GM12878 (cell line): ENCODE data around the gene FRRS1L.

Experiments used
- CBX5 ChIP-seq: sonication (generic); IDR thresholded peaks from 2 replicates; pipeline ENCODE4 v1.6.1; 2016; ENCODE audit warnings: low read depth, moderate library complexity, mild to moderate bottlenecking, inconsistent platforms
- EGR1 ChIP-seq, 2 experiments: IDR thresholded peaks; 1 replicate in 1 of 2; 2 replicates in 1 of 2; pipeline ENCODE4 v1.6.1; 2011 to 2012; ENCODE audit warnings: low read depth in 2 of 2, low read length in 2 of 2, borderline replicate concordance in 1 of 2, mild to moderate bottlenecking in 1 of 2, moderate library complexity in 1 of 2
- EP300 ChIP-seq, 2 experiments: fragments of 150-350 bp in 1 of 2; IDR thresholded peaks; 2 replicates each; pipeline ENCODE4 v1.6.1; 2011 to 2012; ENCODE audit warnings: low read depth in 2 of 2, low read length in 2 of 2, borderline replicate concordance in 1 of 2, improper control_type of control experiment in 1 of 2, inconsistent platforms in 1 of 2; ENCODE audit not compliant: control insufficient read depth in 1 of 2
- POLR2A ChIP-seq: IDR thresholded peaks from 2 replicates; pipeline ENCODE4 v1.6.1; 2011; ENCODE audit warnings: low read depth, mild to moderate bottlenecking, low read length
- SUPT20H ChIP-seq: IDR thresholded peaks from 2 replicates; pipeline ENCODE4 v1.6.1; 2011; ENCODE audit warnings: low read depth, mild to moderate bottlenecking, low read length, moderate library complexity, borderline replicate concordance; ENCODE audit not compliant: control insufficient read depth
- ZSCAN29 ChIP-seq: fragments of 450-650 bp; IDR thresholded peaks from 2 replicates; pipeline ENCODE4 v1.6.1; 2017; ENCODE audit warnings: mild to moderate bottlenecking, moderate library complexity
- TF ChIP-seq, protein P1 (sequence below): fragments of 150-350 bp; IDR thresholded peaks from 2 replicates; pipeline ENCODE4 v1.6.1; 2016; ENCODE audit warnings: low read depth, low read length
- TF ChIP-seq, protein P2 (sequence below), 3 experiments: IDR thresholded peaks in 2 of 3; conservative IDR thresholded peaks in 1 of 3; 2 replicates each; pipeline ENCODE4 v1.5.1; 2011; ENCODE audit warnings: low read depth in 3 of 3, low read length in 3 of 3, mild to moderate bottlenecking in 3 of 3, control low read depth in 2 of 3, moderate library complexity in 2 of 3, inconsistent platforms in 1 of 3, mixed read lengths in 1 of 3; ENCODE audit not compliant: control insufficient read depth in 2 of 3, insufficient read depth in 1 of 3; ENCODE audit errors: extremely low read depth in 1 of 3
- TF ChIP-seq, protein P3 (sequence below): fragments of 450-650 bp; formaldehyde crosslinking; IDR thresholded peaks from 2 replicates; pipeline ENCODE4 v1.5.0; 2022; ENCODE audit warnings: mild to moderate bottlenecking, missing genetic modification characterization

DNA sequence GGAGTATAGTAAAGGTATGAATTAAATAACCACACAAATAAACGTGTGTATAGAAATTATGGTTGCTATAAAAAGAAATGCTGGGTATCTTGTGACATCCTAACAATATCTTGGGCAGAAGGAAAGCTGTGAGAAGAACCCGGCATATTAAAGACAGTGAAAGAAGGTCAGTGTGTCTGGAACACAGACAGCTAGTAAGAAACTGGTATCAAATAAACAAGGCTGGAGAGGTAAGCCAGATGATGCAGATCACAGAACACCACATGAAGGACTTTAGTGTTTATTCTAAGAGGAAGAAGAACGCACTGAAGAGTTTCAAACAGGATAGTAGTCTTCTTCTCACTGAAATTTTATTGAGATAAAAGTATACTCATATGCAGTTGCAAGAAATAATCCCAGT, 71.7 kb downstream of the FRRS1L start:
- TF ChIP-seq CBX5 (no peak), SUPT20H (no peak), ZSCAN29 (no peak), POLR2A (no peak), EGR1 (IDR thresholded peaks at IDR 0.05; ENCODE audit: borderline replicate concordance in 1 of 2, low read depth in 2 of 2, low read length in 2 of 2) (no peak), EP300 (IDR thresholded peaks at IDR 0.05; ENCODE audit: borderline replicate concordance in 1 of 2, control insufficient read depth in 1 of 2, low read depth in 2 of 2, low read length in 2 of 2) (no peak)
- TF ChIP-seq, protein P1, sequence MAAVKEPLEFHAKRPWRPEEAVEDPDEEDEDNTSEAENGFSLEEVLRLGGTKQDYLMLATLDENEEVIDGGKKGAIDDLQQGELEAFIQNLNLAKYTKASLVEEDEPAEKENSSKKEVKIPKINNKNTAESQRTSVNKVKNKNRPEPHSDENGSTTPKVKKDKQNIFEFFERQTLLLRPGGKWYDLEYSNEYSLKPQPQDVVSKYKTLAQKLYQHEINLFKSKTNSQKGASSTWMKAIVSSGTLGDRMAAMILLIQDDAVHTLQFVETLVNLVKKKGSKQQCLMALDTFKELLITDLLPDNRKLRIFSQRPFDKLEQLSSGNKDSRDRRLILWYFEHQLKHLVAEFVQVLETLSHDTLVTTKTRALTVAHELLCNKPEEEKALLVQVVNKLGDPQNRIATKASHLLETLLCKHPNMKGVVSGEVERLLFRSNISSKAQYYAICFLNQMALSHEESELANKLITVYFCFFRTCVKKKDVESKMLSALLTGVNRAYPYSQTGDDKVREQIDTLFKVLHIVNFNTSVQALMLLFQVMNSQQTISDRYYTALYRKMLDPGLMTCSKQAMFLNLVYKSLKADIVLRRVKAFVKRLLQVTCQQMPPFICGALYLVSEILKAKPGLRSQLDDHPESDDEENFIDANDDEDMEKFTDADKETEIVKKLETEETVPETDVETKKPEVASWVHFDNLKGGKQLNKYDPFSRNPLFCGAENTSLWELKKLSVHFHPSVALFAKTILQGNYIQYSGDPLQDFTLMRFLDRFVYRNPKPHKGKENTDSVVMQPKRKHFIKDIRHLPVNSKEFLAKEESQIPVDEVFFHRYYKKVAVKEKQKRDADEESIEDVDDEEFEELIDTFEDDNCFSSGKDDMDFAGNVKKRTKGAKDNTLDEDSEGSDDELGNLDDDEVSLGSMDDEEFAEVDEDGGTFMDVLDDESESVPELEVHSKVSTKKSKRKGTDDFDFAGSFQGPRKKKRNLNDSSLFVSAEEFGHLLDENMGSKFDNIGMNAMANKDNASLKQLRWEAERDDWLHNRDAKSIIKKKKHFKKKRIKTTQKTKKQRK = no peak
- TF ChIP-seq, protein P2, sequence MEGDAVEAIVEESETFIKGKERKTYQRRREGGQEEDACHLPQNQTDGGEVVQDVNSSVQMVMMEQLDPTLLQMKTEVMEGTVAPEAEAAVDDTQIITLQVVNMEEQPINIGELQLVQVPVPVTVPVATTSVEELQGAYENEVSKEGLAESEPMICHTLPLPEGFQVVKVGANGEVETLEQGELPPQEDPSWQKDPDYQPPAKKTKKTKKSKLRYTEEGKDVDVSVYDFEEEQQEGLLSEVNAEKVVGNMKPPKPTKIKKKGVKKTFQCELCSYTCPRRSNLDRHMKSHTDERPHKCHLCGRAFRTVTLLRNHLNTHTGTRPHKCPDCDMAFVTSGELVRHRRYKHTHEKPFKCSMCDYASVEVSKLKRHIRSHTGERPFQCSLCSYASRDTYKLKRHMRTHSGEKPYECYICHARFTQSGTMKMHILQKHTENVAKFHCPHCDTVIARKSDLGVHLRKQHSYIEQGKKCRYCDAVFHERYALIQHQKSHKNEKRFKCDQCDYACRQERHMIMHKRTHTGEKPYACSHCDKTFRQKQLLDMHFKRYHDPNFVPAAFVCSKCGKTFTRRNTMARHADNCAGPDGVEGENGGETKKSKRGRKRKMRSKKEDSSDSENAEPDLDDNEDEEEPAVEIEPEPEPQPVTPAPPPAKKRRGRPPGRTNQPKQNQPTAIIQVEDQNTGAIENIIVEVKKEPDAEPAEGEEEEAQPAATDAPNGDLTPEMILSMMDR (IDR thresholded peaks at IDR 0.05 in 2 of 3, conservative IDR thresholded peaks at IDR 0.05 in 1 of 3; ENCODE audit: control insufficient read depth in 2 of 3, extremely low read depth in 1 of 3, insufficient read depth in 1 of 3, low read depth in 3 of 3, low read length in 3 of 3) = no peak
- TF ChIP-seq, protein P3, sequence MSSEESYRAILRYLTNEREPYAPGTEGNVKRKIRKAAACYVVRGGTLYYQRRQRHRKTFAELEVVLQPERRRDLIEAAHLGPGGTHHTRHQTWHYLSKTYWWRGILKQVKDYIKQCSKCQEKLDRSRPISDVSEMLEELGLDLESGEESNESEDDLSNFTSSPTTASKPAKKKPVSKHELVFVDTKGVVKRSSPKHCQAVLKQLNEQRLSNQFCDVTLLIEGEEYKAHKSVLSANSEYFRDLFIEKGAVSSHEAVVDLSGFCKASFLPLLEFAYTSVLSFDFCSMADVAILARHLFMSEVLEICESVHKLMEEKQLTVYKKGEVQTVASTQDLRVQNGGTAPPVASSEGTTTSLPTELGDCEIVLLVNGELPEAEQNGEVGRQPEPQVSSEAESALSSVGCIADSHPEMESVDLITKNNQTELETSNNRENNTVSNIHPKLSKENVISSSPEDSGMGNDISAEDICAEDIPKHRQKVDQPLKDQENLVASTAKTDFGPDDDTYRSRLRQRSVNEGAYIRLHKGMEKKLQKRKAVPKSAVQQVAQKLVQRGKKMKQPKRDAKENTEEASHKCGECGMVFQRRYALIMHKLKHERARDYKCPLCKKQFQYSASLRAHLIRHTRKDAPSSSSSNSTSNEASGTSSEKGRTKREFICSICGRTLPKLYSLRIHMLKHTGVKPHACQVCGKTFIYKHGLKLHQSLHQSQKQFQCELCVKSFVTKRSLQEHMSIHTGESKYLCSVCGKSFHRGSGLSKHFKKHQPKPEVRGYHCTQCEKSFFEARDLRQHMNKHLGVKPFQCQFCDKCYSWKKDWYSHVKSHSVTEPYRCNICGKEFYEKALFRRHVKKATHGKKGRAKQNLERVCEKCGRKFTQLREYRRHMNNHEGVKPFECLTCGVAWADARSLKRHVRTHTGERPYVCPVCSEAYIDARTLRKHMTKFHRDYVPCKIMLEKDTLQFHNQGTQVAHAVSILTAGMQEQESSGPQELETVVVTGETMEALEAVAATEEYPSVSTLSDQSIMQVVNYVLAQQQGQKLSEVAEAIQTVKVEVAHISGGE (CRISPR knock-in tag) = no peak
